ENCODE data around the gene MEI1.

MEI1 gene, protein sequence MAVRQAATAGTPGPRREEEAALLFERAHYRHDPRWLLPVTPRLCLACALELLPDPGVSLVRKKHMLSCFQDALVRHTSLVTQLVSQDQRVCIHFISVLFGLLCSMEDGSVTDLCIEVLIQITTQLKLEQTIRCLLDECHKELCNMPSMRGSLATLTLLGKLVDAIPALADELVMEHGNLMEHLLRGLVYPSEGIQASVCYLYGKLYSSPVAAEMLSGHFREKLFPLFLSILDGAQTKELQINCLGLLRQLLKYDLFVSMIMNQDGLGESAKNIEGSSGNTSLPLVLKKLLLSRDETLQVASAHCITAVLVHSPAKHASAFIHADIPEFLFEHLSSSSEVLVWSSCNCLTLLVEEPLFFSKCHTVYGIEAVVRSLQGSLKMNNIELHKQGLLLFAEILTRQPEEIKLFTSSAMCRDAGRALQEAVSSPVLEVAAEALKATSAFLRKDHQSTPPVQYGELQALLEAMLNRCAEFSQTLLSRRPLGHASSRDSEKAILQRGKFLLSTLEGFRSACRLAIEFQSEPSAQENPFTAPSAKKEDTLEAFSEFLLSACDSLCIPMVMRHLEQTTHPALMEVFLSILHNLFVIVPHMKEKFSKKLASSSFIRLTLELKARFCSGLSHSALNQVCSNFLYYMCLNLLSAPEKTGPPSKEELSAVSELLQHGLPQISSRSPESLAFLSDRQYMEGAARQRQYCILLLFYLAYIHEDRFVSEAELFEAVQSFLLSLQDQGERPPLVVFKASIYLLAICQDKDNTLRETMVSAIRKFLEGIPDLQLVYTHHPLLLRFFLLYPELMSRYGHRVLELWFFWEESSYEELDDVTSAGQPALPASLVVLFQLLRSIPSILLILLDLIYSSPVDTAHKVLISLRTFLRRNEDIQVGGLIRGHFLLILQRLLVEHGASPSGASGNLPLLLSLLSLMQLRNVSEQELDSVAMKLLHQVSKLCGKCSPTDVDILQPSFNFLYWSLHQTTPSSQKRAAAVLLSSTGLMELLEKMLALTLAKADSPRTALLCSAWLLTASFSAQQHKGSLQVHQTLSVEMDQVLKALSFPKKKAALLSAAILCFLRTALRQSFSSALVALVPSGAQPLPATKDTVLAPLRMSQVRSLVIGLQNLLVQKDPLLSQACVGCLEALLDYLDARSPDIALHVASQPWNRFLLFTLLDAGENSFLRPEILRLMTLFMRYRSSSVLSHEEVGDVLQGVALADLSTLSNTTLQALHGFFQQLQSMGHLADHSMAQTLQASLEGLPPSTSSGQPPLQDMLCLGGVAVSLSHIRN

DNA sequence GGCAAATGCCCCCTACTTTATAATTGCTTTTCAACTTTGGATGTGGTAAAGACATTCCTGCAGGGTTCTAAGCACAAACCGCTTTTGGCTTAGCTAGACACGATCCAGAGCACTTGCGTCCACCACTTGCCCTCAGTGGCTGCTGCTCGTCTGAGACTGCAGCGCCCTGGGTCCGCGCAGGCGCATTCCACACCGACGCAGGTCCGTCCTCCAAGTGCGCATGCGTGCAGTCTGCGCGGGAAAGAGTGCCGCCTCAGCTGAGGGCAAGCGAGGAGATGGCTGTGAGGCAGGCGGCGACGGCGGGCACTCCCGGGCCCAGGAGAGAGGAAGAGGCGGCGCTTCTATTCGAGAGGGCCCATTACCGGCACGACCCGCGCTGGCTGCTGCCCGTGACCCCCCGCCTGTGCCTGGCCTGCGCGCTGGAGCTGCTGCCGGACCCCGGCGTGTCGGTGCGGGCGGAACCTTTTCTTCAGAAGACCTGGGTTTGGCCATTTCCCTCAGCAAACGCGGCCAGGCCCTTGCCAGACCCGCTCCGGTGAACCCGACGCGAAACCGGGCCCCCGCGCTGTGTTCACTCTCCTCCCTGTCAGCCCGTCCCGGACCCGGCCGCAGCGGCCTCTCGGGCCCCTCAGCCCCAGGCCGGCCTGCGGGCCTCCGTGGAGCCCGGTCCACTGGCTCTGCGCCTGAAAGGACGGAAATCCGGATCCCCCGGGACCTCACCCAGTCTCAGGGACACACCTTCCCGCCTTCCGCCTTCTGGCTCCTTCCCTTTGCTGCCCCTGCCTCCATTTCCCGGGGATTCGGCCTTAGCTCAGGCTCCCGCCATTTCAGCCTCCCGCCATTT is at the start of gene MEI1:
MEI1 (plus strand) TSS at position 240 of the 844 bp plus-strand sequence; CDS start at position 276, 36 bp downstream.
- peaks cover 4% of the 10 kb centered on the region for H3K4me1 ChIP-seq (ENCODE audit: low read length)
- no peak within 1 kb of the TSS for H3K9ac ChIP-seq (ENCODE audit: low read length)
- no peaks in the 10 kb centered on the region for H3K27me3 ChIP-seq (replicated peaks; ENCODE audit: insufficient read depth, low read length)
- no peaks in the 10 kb centered on the region for H3F3A ChIP-seq (ENCODE audit: insufficient read depth, low read length)
- H4K20me1 ChIP-seq (ENCODE audit: insufficient read depth, low read length) = no peaks in the 10 kb centered on the region
- no peaks in the 10 kb centered on the region for H3K79me2 ChIP-seq (ENCODE audit: low read length)
- peak; percentile 35 for DNase-seq
- H3K4me2 ChIP-seq (ENCODE audit: low read depth, low read length) = no peak within 1 kb of the TSS
- no peak within 1 kb of the TSS for H2AFZ ChIP-seq (ENCODE audit: low read length)
- no peaks in the 10 kb centered on the region for H3K36me3 ChIP-seq (replicated peaks; ENCODE audit: insufficient read depth, low read length)
- H3K4me3 ChIP-seq (ENCODE audit: low read length) = no peak within 1 kb of the TSS
- TF ChIP-seq EZH2phosphoT487 (IDR thresholded peaks at IDR 0.05; ENCODE audit: low read length) = no peak
- TF ChIP-seq CTCF (IDR thresholded peaks at IDR 0.05; ENCODE audit: low read length) = no peak
- TF ChIP-seq EZH2 (optimal IDR thresholded peaks at IDR 0.05; ENCODE audit: low read depth, low read length) = no peak
- H3K9me3 ChIP-seq (replicated peaks; ENCODE audit: insufficient read depth, low read length) = no peaks in the 10 kb centered on the region
- H3K9me2 ChIP-seq (replicated peaks; ENCODE audit: insufficient read depth, low read length) = no peaks in the 10 kb centered on the region
- no peak within 1 kb of the TSS for H3K27ac ChIP-seq (ENCODE audit: low read length)

- H3K9ac ChIP-seq (ENCODE audit: low read length) = no peak overlapping the region
- DNase-seq = no peak
- H4K20me1 ChIP-seq (ENCODE audit: insufficient read depth, low read length) = no peaks in the 10 kb centered on the region
- H3K4me3 ChIP-seq (ENCODE audit: low read length) = no peak overlapping the region
- H3K27ac ChIP-seq (ENCODE audit: low read length) = no peak overlapping the region
- H3K9me3 ChIP-seq (replicated peaks; ENCODE audit: insufficient read depth, low read length) = no peaks in the 10 kb centered on the region
- H2AFZ ChIP-seq (ENCODE audit: low read length) = no peak overlapping the region
- peaks cover 69% of the 10 kb centered on the region for H3K79me2 ChIP-seq (ENCODE audit: low read length)
- no peak overlapping the region for H3K4me2 ChIP-seq (ENCODE audit: low read depth, low read length)
- H3K27me3 ChIP-seq (replicated peaks; ENCODE audit: insufficient read depth, low read length) = no peaks in the 10 kb centered on the region
- H3K4me1 ChIP-seq (ENCODE audit: low read length) = peaks cover 30% of the 10 kb centered on the region
- H3F3A ChIP-seq (ENCODE audit: insufficient read depth, low read length) = peaks cover 26% of the 10 kb centered on the region
- TF ChIP-seq CTCF (IDR thresholded peaks at IDR 0.05; ENCODE audit: low read length) (no peak), EZH2 (optimal IDR thresholded peaks at IDR 0.05; ENCODE audit: low read depth, low read length) (no peak), EZH2phosphoT487 (IDR thresholded peaks at IDR 0.05; ENCODE audit: low read length) (no peak)
- H3K9me2 ChIP-seq (replicated peaks; ENCODE audit: insufficient read depth, low read length) = no peaks in the 10 kb centered on the region
- H3K36me3 ChIP-seq (replicated peaks; ENCODE audit: insufficient read depth, low read length) = peaks cover 11% of the 10 kb centered on the region; the same call in 1 of the 2 replicates
These were observed 49.1 kb upstream of the MEI1 start for GRCh38 chr22:41650229-41650628.

GRCh38 chr22:41650821-41651220 is 48.5 kb upstream of the MEI1 start:
- Histone ChIP-seq H2AFZ (ENCODE audit: low read length) (no peak overlapping the region), H3K9me2 (replicated peaks; ENCODE audit: insufficient read depth, low read length) (no peaks in the 10 kb centered on the region), H3K27ac (ENCODE audit: low read length) (no peak overlapping the region), H3K79me2 (ENCODE audit: low read length) (peaks cover 69% of the 10 kb centered on the region), H3K27me3 (replicated peaks; ENCODE audit: insufficient read depth, low read length) (no peaks in the 10 kb centered on the region), H3K4me3 (ENCODE audit: low read length) (no peak overlapping the region), H3K4me1 (ENCODE audit: low read length) (peaks cover 30% of the 10 kb centered on the region), H3K36me3 (replicated peaks; ENCODE audit: insufficient read depth, low read length) (peaks cover 13% of the 10 kb centered on the region; the same call in 1 of the 2 replicates), H3F3A (ENCODE audit: insufficient read depth, low read length) (peaks cover 26% of the 10 kb centered on the region), H4K20me1 (ENCODE audit: insufficient read depth, low read length) (no peaks in the 10 kb centered on the region), H3K9me3 (replicated peaks; ENCODE audit: insufficient read depth, low read length) (no peaks in the 10 kb centered on the region), H3K9ac (ENCODE audit: low read length) (no peak overlapping the region), H3K4me2 (ENCODE audit: low read depth, low read length) (no peak overlapping the region)
- TF ChIP-seq EZH2phosphoT487 (IDR thresholded peaks at IDR 0.05; ENCODE audit: low read length) = no peak
- TF ChIP-seq CTCF (IDR thresholded peaks at IDR 0.05; ENCODE audit: low read length) = no peak
- no peak for TF ChIP-seq EZH2 (optimal IDR thresholded peaks at IDR 0.05; ENCODE audit: low read depth, low read length)
- no peak for DNase-seq
